GM12878 (cell line): ENCODE measurements around the gene AMPD3. TPM values are rescaled to one million over a fixed set of nuclear protein-coding genes. Genes with fewer than 3 reads are reported as not detected.

Experiments
- ATAC-seq: fragments of 200-7000 bp; cut with Tn5 transposase; 3 replicates; pipeline ENCODE4 v1.9.1; 2020; ENCODE audit warnings: mild to moderate bottlenecking, moderate library complexity
- BruUV-seq: library from RNA; stranded (reverse); fragments of 400-500 nt; replicated peaks from 2 replicates; lab custom pipeline; 2021; lab: Mats Ljungman, UMichigan
- CTCF ChIA-PET: fragments of 300-600 bp; sonication (Branson Sonifier 250); formaldehyde crosslinking; extraction: SDS; loops from one replicate; lab custom pipeline; 2021; ENCODE audit warnings: inconsistent platforms; lab: Yijun Ruan, JAX
- POLR2A ChIA-PET: fragments of 350-600 bp; formaldehyde crosslinking; extraction: SDS; loops from one replicate; lab custom pipeline; 2021; ENCODE audit warnings: inconsistent platforms; lab: Charles Lee
- RAD21 ChIA-PET: fragments of 300-600 bp; sonication (Branson Sonifier 250); formaldehyde crosslinking; loops from one replicate; lab custom pipeline; 2023; ENCODE audit warnings: antibody characterized with exemption; ENCODE audit not compliant: unreplicated experiment; lab: Charles Lee
- SMC1A ChIA-PET: fragments of 300-600 bp; sonication (Branson Sonifier 250); formaldehyde crosslinking; loops from one replicate; lab custom pipeline; 2023; ENCODE audit not compliant: unreplicated experiment, uncharacterized antibody; lab: Charles Lee
- DNase-seq: peaks from one replicate; pipeline ENCODE4 v3.0.0-alpha.2; 2011; ENCODE audit warnings: low read depth, low spot score
- FAIRE-seq: peaks from 3 replicates; lab custom pipeline; 2011; peaks lifted over from hg19 to GRCh38; lab: Jason Lieb, UNC
- H2AFZ ChIP-seq: 2 replicates; pipeline ENCODE4 v1.6.0; 2011; ENCODE audit warnings: low read depth, low read length, control low read depth; ENCODE audit not compliant: control insufficient read depth
- H3K27ac ChIP-seq: 2 replicates; pipeline ENCODE4 v1.5.1; 2011; ENCODE audit warnings: control low read depth; ENCODE audit not compliant: control insufficient read depth, insufficient read depth
- H3K27me3 ChIP-seq, 2 experiments: replicated peaks in 1 of 2; 2 replicates each; pipeline versions ENCODE4 v1.6.0 to v1.6.1; 2011; ENCODE audit warnings: low read length in 1 of 2; ENCODE audit not compliant: control insufficient read depth in 2 of 2, insufficient read depth in 2 of 2
- H3K36me3 ChIP-seq, 2 experiments: 2 replicates each; pipeline ENCODE4 v1.5.1; 2011; ENCODE audit warnings: low read length in 1 of 2; ENCODE audit not compliant: control insufficient read depth in 2 of 2, insufficient read depth in 2 of 2
- H3K4me1 ChIP-seq: 2 replicates; pipeline ENCODE4 v1.6.1; 2011; ENCODE audit warnings: mild to moderate bottlenecking, low read length, moderate library complexity, mixed read lengths; ENCODE audit not compliant: control insufficient read depth, insufficient read depth
- H3K4me2 ChIP-seq: 2 replicates; pipeline ENCODE4 v1.6.0; 2011; ENCODE audit warnings: control low read depth; ENCODE audit not compliant: control insufficient read depth, insufficient read depth
- H3K4me3 ChIP-seq: fragments of 200-600 bp; sonication (generic); 2 replicates; pipeline ENCODE4 v1.5.1; 2016
- H3K79me2 ChIP-seq: 2 replicates; pipeline ENCODE4 v1.6.0; 2011; ENCODE audit warnings: low read length; ENCODE audit not compliant: control insufficient read depth, insufficient read depth
- H3K9ac ChIP-seq: 2 replicates; pipeline ENCODE4 v1.8.0; 2011; ENCODE audit warnings: low read length, control low read depth, mixed read lengths; ENCODE audit not compliant: control insufficient read depth, insufficient read depth
- H3K9me3 ChIP-seq: replicated peaks from 3 replicates; pipeline ENCODE4 v1.5.1; 2011; ENCODE audit warnings: mild to moderate bottlenecking, low read length; ENCODE audit not compliant: control insufficient read depth, insufficient read depth
- H4K20me1 ChIP-seq: 2 replicates; pipeline ENCODE4 v1.6.0; 2011; ENCODE audit not compliant: control insufficient read depth, insufficient read depth
- ATF2 ChIP-seq: IDR thresholded peaks from 2 replicates; pipeline ENCODE4 v1.6.1; 2012; ENCODE audit warnings: low read length, inconsistent platforms
- CBFB ChIP-seq: IDR thresholded peaks from 2 replicates; pipeline ENCODE4 v1.6.1; 2016; ENCODE audit warnings: antibody characterized with exemption, low read depth
- CEBPB ChIP-seq, 2 experiments: fragments of 150-350 bp in 1 of 2; IDR thresholded peaks; 2 replicates each; pipeline ENCODE4 v1.6.1; 2012 to 2014; ENCODE audit warnings: low read depth in 2 of 2, low read length in 2 of 2, borderline replicate concordance in 1 of 2, inconsistent platforms in 1 of 2
- EGR1 ChIP-seq, 2 experiments: IDR thresholded peaks; 1 replicate in 1 of 2; 2 replicates in 1 of 2; pipeline ENCODE4 v1.6.1; 2011 to 2012; ENCODE audit warnings: low read depth in 2 of 2, low read length in 2 of 2, borderline replicate concordance in 1 of 2, mild to moderate bottlenecking in 1 of 2, moderate library complexity in 1 of 2
- GABPA ChIP-seq: IDR thresholded peaks from 2 replicates; pipeline ENCODE4 v1.6.1; 2014; ENCODE audit warnings: antibody characterized with exemption, low read depth, mild to moderate bottlenecking, inconsistent platforms
- KAT2A ChIP-seq: conservative IDR thresholded peaks from 2 replicates; pipeline ENCODE4 v1.6.1; 2011; ENCODE audit warnings: low read depth, low read length; ENCODE audit not compliant: control insufficient read depth
- MEF2A ChIP-seq: IDR thresholded peaks from 2 replicates; pipeline ENCODE4 v1.6.1; 2011; ENCODE audit warnings: low read depth, mild to moderate bottlenecking, low read length, moderate library complexity; ENCODE audit not compliant: insufficient read depth
- NFIC ChIP-seq: IDR thresholded peaks from 2 replicates; pipeline ENCODE4 v1.6.1; 2012; ENCODE audit warnings: low read depth, mild to moderate bottlenecking, inconsistent platforms, low read length, moderate library complexity
- NRF1 ChIP-seq: conservative IDR thresholded peaks from 2 replicates; pipeline ENCODE4 v1.6.1; 2011; ENCODE audit warnings: mild to moderate bottlenecking, low read depth, low read length, improper control_type of control experiment
- PAX8 ChIP-seq: fragments of 450-650 bp; IDR thresholded peaks from 2 replicates; pipeline ENCODE4 v1.6.1; 2017; ENCODE audit warnings: mild to moderate bottlenecking, moderate library complexity
- PML ChIP-seq: IDR thresholded peaks from 2 replicates; pipeline ENCODE4 v1.6.1; 2012; ENCODE audit warnings: low read length, inconsistent platforms
- POLR2AphosphoS5 ChIP-seq: IDR thresholded peaks from 2 replicates; pipeline ENCODE4 v1.6.1; 2011; ENCODE audit warnings: mild to moderate bottlenecking, low read length, inconsistent platforms
- RFX5 ChIP-seq: IDR thresholded peaks from 2 replicates; pipeline ENCODE4 v1.6.1; 2011; ENCODE audit warnings: low read depth, low read length, improper control_type of control experiment
- SMARCA5 ChIP-seq: fragments of 450-650 bp; IDR thresholded peaks from 2 replicates; pipeline ENCODE4 v1.6.1; 2017; ENCODE audit warnings: mild to moderate bottlenecking
- SREBF1 ChIP-seq: IDR thresholded peaks from 2 replicates; pipeline ENCODE4 v1.6.1; 2012; ENCODE audit warnings: mild to moderate bottlenecking, low read length
- SUZ12 ChIP-seq: fragments of 200-600 bp; sonication (generic); IDR thresholded peaks from one replicate; pipeline ENCODE4 v1.6.1; 2018; ENCODE audit warnings: antibody characterized with exemption, mild to moderate bottlenecking; ENCODE audit not compliant: unreplicated experiment
- TAF1 ChIP-seq: IDR thresholded peaks from 2 replicates; pipeline ENCODE4 v1.6.1; 2011; ENCODE audit warnings: mild to moderate bottlenecking, low read depth, low read length, borderline replicate concordance
- YBX1 ChIP-seq: fragments of 450-650 bp; IDR thresholded peaks from 2 replicates; pipeline ENCODE4 v1.6.1; 2016; ENCODE audit warnings: antibody characterized with exemption
- YY1 ChIP-seq: IDR thresholded peaks from 2 replicates; pipeline ENCODE4 v1.6.1; 2011; ENCODE audit warnings: low read depth, mild to moderate bottlenecking, low read length
- ZNF622 ChIP-seq: fragments of 450-650 bp; IDR thresholded peaks from 2 replicates; pipeline ENCODE4 v1.6.1; 2017; ENCODE audit warnings: mild to moderate bottlenecking, inconsistent platforms
- WGBS: methylation state at CpG from one replicate; pipeline ENCODE4 v1.1.6; 2016; ENCODE audit warnings: low lambda C conversion rate; ENCODE audit not compliant: insufficient replicate concordance, insufficient coverage; ENCODE audit errors: missing lambda C conversion rate; 5-methylcytosine and 5-hydroxymethylcytosine counted together
- in situ Hi-C: fragments of 300-500 bp; cut with MboI; formaldehyde crosslinking; loops from 9 replicates; pipeline ENCODE4 v1.14.3; 2018; ENCODE audit warnings: mixed read lengths
- intact Hi-C: fragments of 100-400 bp; cut with micrococcal nuclease; formaldehyde crosslinking; loops from one replicate; pipeline ENCODE4 v1.14.2; 2022; ENCODE audit not compliant: unreplicated experiment
- polyA plus RNA-seq, 11 experiments: library from polyadenylated mRNA; depleted of rRNA in 4 of 11; unstranded in 6 of 11; stranded (reverse) in 5 of 11; fragments of >200 nt; fragmentation: Nextera tagmentation in 4 of 11; fragmentation: Illumina TruSeq in 1 of 11; extraction: Ambion mirVana in 4 of 11; extraction: Trizol in 1 of 11; gene quantifications; 1 replicate in 1 of 11; 2 replicates in 10 of 11; pipeline versions ENCODE4 v1.2.1 to v1.2.3, GENCODE V29; 2011 to 2016; ENCODE audit warnings: inconsistent platforms in 2 of 11, missing spikeins in 2 of 11, low read depth in 1 of 11
- total RNA-seq, 4 experiments: library from RNA; depleted of rRNA in 3 of 4; stranded (reverse); fragments of >200 nt in 3 of 4; fragmentation: Illumina TruSeq in 1 of 4; extraction: Trizol in 1 of 4; gene quantifications; 2 replicates each; pipeline versions ENCODE4 v1.2.1 to v1.2.3, GENCODE V29; 2013 to 2021

The AMPD3 gene
- total and polyA plus RNA-seq, 10 of the 15 experiments (the other 5 are each of a cell fraction or from before 2014, with no cell fraction given): 5.6 to 28.6 (median 15.9) TPM

DNA sequence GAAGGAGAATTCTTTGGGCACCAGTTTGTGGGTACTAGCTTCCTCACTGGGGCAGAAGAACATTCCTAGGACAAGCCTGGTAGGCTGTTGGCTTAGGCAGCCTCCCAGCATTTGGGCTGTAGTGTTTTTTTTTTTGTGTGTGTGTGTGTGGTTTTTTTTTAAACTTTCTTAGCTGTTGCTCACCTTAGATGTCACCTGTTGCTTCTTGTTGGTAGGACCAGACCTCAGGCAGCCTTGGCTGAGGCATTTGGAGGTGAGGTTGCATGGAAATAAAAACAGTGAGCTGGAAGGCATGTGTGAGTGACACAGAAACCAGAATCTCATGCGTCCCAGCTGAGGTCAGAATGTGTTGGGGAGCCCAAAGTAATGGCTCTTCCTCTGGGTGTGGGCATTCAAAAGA lies 21.3 kb downstream of the AMPD3 start:
- H3K79me2 ChIP-seq: no peaks in the 10 kb centered on the region
- H3K9ac ChIP-seq: no peak overlapping the region
- H3K9me3 ChIP-seq: no peaks in the 10 kb centered on the region
- TF ChIP-seq ATF2 (no peak), KAT2A (no peak), ZNF622 (no peak), YY1 (no peak), NRF1 (no peak), PAX8 (no peak), SMARCA5 (no peak), GABPA (no peak), CEBPB (IDR thresholded peaks at IDR 0.05; ENCODE audit: borderline replicate concordance in 1 of 2, low read depth in 2 of 2, low read length in 2 of 2) (no peak), EGR1 (IDR thresholded peaks at IDR 0.05; ENCODE audit: borderline replicate concordance in 1 of 2, low read depth in 2 of 2, low read length in 2 of 2) (no peak), SREBF1 (no peak), PML (no peak), TAF1 (no peak), POLR2AphosphoS5 (no peak), SUZ12 (no peak), MEF2A (no peak), YBX1 (no peak), CBFB (no peak), RFX5 (no peak), NFIC (no peak)
- WGBS: 100% methylated on average over 1 of the region's 1 CpG
- no TSS peak for BruUV-seq
- no peaks in the 10 kb centered on the region; a peak in 1 of 4 replicates for H3K27me3 ChIP-seq
- peaks cover 0 to 3% of the 10 kb centered on the region in 2 experiments; a peak in 1 of 4 replicates for H3K36me3 ChIP-seq
- H3K4me3 ChIP-seq: no peak overlapping the region
- RAD21 ChIA-PET: interaction anchor here (0.6 to 1.6 kb wide), 2 partner anchors 21 to 66 kb away, joined by 3 to 4 read pairs; partner anchors contain the start of gene AMPD3
- ATAC-seq: no peak
- in situ Hi-C loops: no loop called here
- no peak for FAIRE-seq
- intact Hi-C loops: no loop called here
- H3K27ac ChIP-seq: no peak overlapping the region
- no peak for DNase-seq
- no peaks in the 10 kb centered on the region for H3K4me1 ChIP-seq
- H4K20me1 ChIP-seq: no peaks in the 10 kb centered on the region; the same call in 1 of the 2 replicates
- POLR2A ChIA-PET: interaction anchor here (0.6 kb wide), 4 partner anchors 27 to 1083 kb away, joined by 3 read pairs; no protein-coding TSS in a partner anchor
- SMC1A ChIA-PET: interaction anchor here (1.0 to 1.7 kb wide), 5 partner anchors 16 to 62 kb away, joined by 3 to 8 read pairs (median 3); no protein-coding TSS in a partner anchor
- H3K4me2 ChIP-seq: no peak overlapping the region
- CTCF ChIA-PET: interaction anchor here (0.6 to 1.2 kb wide), 3 partner anchors 20 to 110 kb away, joined by 3 to 6 read pairs (median 4); no protein-coding TSS in a partner anchor
- H2AFZ ChIP-seq: no peak overlapping the region
